B cell (primary cell): ENCODE data around the gene SOX18. TPM values are rescaled to one million over a fixed set of nuclear protein-coding genes. Genes with fewer than 3 reads are reported as not detected.

ENCODE experiments used
- ATAC-seq: fragments of 200-7000 bp; cut with Tn5 transposase; one replicate; pipeline ENCODE4 v1.10.0; 2021; ENCODE audit warnings: low read depth, mild to moderate bottlenecking, moderate number of reproducible peaks, moderate library complexity
- CTCF ChIA-PET: fragments of 350-600 bp; sonication (Branson Sonifier 250); formaldehyde crosslinking; loops from one replicate; lab custom pipeline; 2021; ENCODE audit warnings: antibody characterized with exemption, inconsistent platforms; lab: Charles Lee
- POLR2A ChIA-PET: fragments of 350-600 bp; sonication (Branson Sonifier 250); formaldehyde crosslinking; loops from one replicate; lab custom pipeline; 2021; ENCODE audit warnings: antibody characterized with exemption; lab: Charles Lee
- DNase-seq: peaks from one replicate; pipeline ENCODE4 v3.0.0; 2013
- H2AFZ ChIP-seq: 2 replicates; pipeline ENCODE4 v1.6.1; 2012; ENCODE audit warnings: mild to moderate bottlenecking, low read depth, low read length; ENCODE audit not compliant: insufficient read depth, poor library complexity, severe bottlenecking
- H3K27ac ChIP-seq, 2 donors: 1 replicate in 1 of 2; 2 replicates in 1 of 2; pipeline ENCODE4 v1.5.1; 2012 to 2013; ENCODE audit warnings: low read length in 2 of 2, mild to moderate bottlenecking in 2 of 2, moderate library complexity in 1 of 2
- H3K27me3 ChIP-seq, 4 experiments: fragments of 200-600 bp in 1 of 4; sonication (generic) in 1 of 4; replicated peaks in 1 of 4; 1 replicate in 2 of 4; 2 replicates in 2 of 4; pipeline versions ENCODE4 v1.6.1 to v1.7.0; 2013 to 2016; ENCODE audit warnings: low read length in 3 of 4, mild to moderate bottlenecking in 2 of 4, mixed read lengths in 1 of 4, moderate library complexity in 1 of 4; ENCODE audit not compliant: insufficient read depth in 4 of 4, control insufficient read depth in 3 of 4; ENCODE audit errors: control extremely low read depth in 1 of 4
- H3K36me3 ChIP-seq, 2 experiments: replicated peaks in 1 of 2; 1 replicate in 1 of 2; 2 replicates in 1 of 2; pipeline versions ENCODE4 v1.6.1 to v1.7.1; 2013; ENCODE audit warnings: low read length in 1 of 2; ENCODE audit not compliant: insufficient read depth in 2 of 2, control insufficient read depth in 1 of 2; ENCODE audit errors: control extremely low read depth in 1 of 2, extremely low read depth in 1 of 2
- H3K4me1 ChIP-seq, 2 donors: fragments of 200-600 bp in 1 of 2; sonication (generic) in 1 of 2; 1 replicate in 1 of 2; 2 replicates in 1 of 2; pipeline versions ENCODE4 v1.5.1 to v1.6.1; 2013 to 2017; ENCODE audit warnings: low read length in 2 of 2; ENCODE audit not compliant: control insufficient read depth in 2 of 2, insufficient read depth in 2 of 2
- H3K4me2 ChIP-seq: replicated peaks from 2 replicates; pipeline ENCODE3; 2012; ENCODE audit warnings: mild to moderate bottlenecking, low read depth, low read length; ENCODE audit not compliant: poor library complexity, severe bottlenecking
- H3K4me3 ChIP-seq, 5 experiments: fragments of 200-600 bp in 1 of 5; sonication (generic) in 1 of 5; 1 replicate in 3 of 5; 2 replicates in 2 of 5; pipeline versions ENCODE4 v1.5.1 to v1.7.0; 2011 to 2016; ENCODE audit warnings: low read length in 4 of 5, mild to moderate bottlenecking in 4 of 5, low read depth in 2 of 5, control low read depth in 1 of 5, moderate library complexity in 1 of 5; ENCODE audit not compliant: insufficient read depth in 1 of 5; ENCODE audit errors: control extremely low read depth in 1 of 5, extremely low read depth in 1 of 5
- H3K79me2 ChIP-seq: fragments of 200-600 bp; sonication (generic); one replicate; pipeline ENCODE4 v1.6.0; 2016; ENCODE audit warnings: low read length; ENCODE audit not compliant: control insufficient read depth, insufficient read depth
- H3K9ac ChIP-seq: fragments of 200-600 bp; sonication (generic); 2 replicates; pipeline ENCODE4 v1.6.1; 2017; ENCODE audit warnings: mild to moderate bottlenecking, low read length, moderate library complexity
- H3K9me3 ChIP-seq, 3 donors: one replicate each; pipeline versions ENCODE4 v1.6.1 to v1.7.1; 2013; ENCODE audit warnings: low read length in 2 of 3; ENCODE audit not compliant: control insufficient read depth in 2 of 3, insufficient read depth in 1 of 3; ENCODE audit errors: control extremely low read depth in 1 of 3
- H4K20me1 ChIP-seq: 2 replicates; pipeline ENCODE4 v1.6.0; 2012; ENCODE audit warnings: mild to moderate bottlenecking, low read length; ENCODE audit not compliant: insufficient read depth, control insufficient read depth, poor library complexity, severe bottlenecking
- H3K27ac Mint-ChIP-seq: one replicate; pipeline ENCODE4 v1.8.0; 2021; ENCODE audit warnings: mixed read lengths
- H3K27me3 Mint-ChIP-seq: one replicate; pipeline ENCODE4 v1.8.0; 2021; ENCODE audit warnings: mixed read lengths
- H3K4me1 Mint-ChIP-seq: one replicate; pipeline ENCODE4 v1.8.0; 2021; ENCODE audit warnings: mixed read lengths
- H3K4me3 Mint-ChIP-seq: one replicate; pipeline ENCODE4 v1.8.0; 2021; ENCODE audit warnings: mixed read lengths
- H3K9me3 Mint-ChIP-seq: one replicate; pipeline ENCODE4 v1.8.0; 2022; ENCODE audit warnings: mixed read lengths; ENCODE audit not compliant: insufficient read depth
- EZH2 ChIP-seq: IDR thresholded peaks from 2 replicates; pipeline ENCODE4 v1.6.1; 2012; ENCODE audit warnings: borderline replicate concordance, low read depth, mild to moderate bottlenecking, moderate library complexity, low read length; ENCODE audit not compliant: insufficient read depth, poor library complexity, severe bottlenecking
- WGBS: methylation state at CpG from one replicate; pipeline ENCODE4 v1.1.5; 2013; ENCODE audit warnings: missing lambda C conversion rate; ENCODE audit not compliant: insufficient coverage; 5-methylcytosine and 5-hydroxymethylcytosine counted together
- intact Hi-C: fragments of 100-400 bp; cut with micrococcal nuclease; formaldehyde crosslinking; loops from one replicate; pipeline ENCODE4 v1.10.0; 2022
- polyA plus RNA-seq: library from polyadenylated mRNA; depleted of rRNA; stranded (reverse); fragments of >200 nt; gene quantifications from 2 replicates; pipeline ENCODE4 v1.2.3, GENCODE V29; 2012
- total RNA-seq, 2 donors: library from RNA; stranded (reverse); fragments of 120-200 nt in 1 of 2; gene quantifications; 1 replicate in 1 of 2; 2 replicates in 1 of 2; pipeline versions ENCODE4 v1.2.3 to v1.2.4, GENCODE V29; 2013 to 2022
- TF ChIP-seq, protein P1 (sequence below): fragments of 200-600 bp; IDR thresholded peaks from one replicate; pipeline ENCODE4 v1.8.0; 2022; ENCODE audit warnings: antibody characterized with exemption, mild to moderate bottlenecking

Gene SOX18
- total and polyA plus RNA-seq, 2 donors (not counting 1 experiment from before 2014, with no cell fraction given): not detected

DNA sequence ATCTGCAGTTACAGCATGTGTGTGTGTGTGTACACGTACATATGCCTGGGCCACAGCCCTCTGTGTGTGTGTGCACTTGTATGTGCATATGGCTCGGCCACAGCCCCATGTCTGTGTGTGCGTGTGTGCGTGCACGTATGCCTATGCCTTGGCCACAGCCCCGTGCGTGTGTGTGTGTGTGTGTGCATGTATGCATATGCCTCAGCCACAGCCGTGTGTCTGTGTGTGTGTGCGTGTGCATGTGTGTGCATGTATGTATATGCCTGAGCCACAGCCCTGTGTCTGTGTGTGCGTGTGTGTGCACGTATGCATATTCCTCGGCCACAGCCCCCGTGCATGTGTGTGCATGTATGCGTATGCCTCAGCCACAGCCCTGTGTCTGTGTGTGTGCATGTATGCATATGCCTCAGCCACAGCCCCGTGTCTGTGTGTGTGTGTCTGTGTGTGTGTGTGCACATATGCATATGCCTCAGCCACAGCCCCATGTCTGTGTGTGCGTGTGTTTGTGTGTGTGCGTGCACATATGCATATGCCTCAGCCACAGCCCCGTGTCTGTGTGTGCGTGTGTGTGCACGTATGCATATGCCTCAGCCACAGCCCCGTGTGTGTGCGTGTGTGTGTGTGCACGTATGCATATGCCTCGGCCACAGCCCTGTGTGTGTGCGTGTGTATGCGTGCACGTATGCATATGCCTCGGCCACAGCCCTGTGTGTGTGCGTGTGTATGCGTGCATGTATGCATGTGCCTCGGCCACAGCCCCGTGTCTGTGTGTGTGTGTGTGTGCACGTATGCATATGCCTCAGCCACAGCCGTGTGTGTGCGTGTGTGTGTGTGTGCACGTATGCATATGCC lies 28.1 kb downstream of the SOX18 start:
- Histone ChIP-seq H3K4me1 (no peaks in the 10 kb centered on the region), H3K36me3 (peaks cover 0 to 82% of the 10 kb centered on the region in 2 experiments), H3K9me3 (no peaks in the 10 kb centered on the region), H3K27ac (no peak overlapping the region), H3K4me2 (no peak overlapping the region), H3K79me2 (peaks cover 31% of the 10 kb centered on the region), H4K20me1 (peaks cover 55% of the 10 kb centered on the region), H3K27me3 (no peaks in the 10 kb centered on the region), H3K9ac (no peak overlapping the region), H2AFZ (no peak overlapping the region), H3K4me3 (no peak overlapping the region)
- no peaks in the 10 kb centered on the region for H3K27me3 Mint-ChIP-seq
- no peaks in the 10 kb centered on the region for H3K4me1 Mint-ChIP-seq
- ATAC-seq (no peak), DNase-seq (no peak)
- intact Hi-C loops: no loop called here
- CTCF ChIA-PET: no interaction called here
- H3K4me3 Mint-ChIP-seq: no peak overlapping the region
- no peak for TF ChIP-seq EZH2
- TF ChIP-seq, protein P1, sequence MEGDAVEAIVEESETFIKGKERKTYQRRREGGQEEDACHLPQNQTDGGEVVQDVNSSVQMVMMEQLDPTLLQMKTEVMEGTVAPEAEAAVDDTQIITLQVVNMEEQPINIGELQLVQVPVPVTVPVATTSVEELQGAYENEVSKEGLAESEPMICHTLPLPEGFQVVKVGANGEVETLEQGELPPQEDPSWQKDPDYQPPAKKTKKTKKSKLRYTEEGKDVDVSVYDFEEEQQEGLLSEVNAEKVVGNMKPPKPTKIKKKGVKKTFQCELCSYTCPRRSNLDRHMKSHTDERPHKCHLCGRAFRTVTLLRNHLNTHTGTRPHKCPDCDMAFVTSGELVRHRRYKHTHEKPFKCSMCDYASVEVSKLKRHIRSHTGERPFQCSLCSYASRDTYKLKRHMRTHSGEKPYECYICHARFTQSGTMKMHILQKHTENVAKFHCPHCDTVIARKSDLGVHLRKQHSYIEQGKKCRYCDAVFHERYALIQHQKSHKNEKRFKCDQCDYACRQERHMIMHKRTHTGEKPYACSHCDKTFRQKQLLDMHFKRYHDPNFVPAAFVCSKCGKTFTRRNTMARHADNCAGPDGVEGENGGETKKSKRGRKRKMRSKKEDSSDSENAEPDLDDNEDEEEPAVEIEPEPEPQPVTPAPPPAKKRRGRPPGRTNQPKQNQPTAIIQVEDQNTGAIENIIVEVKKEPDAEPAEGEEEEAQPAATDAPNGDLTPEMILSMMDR: no peak
- WGBS: 97% methylated on average over 35 of the region's 36 CpGs
- POLR2A ChIA-PET: no interaction called here
- no peak overlapping the region for H3K27ac Mint-ChIP-seq
- no peaks in the 10 kb centered on the region for H3K9me3 Mint-ChIP-seq

DNA sequence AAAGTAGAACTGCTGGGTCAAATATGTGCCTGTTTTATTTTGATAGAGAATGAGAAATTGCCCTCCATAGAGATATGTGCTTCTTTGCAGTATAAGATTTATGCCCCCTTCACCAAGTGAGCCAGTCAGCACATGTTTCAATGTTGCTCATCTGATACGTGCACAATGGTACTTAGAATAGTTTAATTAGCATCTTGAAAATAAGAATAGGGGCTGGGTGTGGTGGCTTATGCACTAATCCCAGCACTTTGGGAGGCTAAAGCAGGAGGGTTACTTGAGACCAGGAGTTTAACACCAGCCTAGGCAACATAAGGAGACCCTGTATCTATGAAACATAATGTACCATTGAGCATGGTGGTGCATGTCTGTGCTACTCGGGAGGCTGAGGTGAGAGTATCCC lies 33.8 kb downstream of the SOX18 start:
- CTCF ChIA-PET: no interaction called here
- DNase-seq (no peak), ATAC-seq (no peak)
- TF ChIP-seq, protein P1: no peak
- TF ChIP-seq EZH2: no peak
- H3K27ac ChIP-seq: no peak overlapping the region
- intact Hi-C loops: no loop called here
- no peak overlapping the region for H3K4me3 ChIP-seq
- no peak overlapping the region for H3K9ac ChIP-seq
- H3K9me3 Mint-ChIP-seq: no peaks in the 10 kb centered on the region
- no peaks in the 10 kb centered on the region for H3K27me3 Mint-ChIP-seq
- H3K79me2 ChIP-seq: no peaks in the 10 kb centered on the region
- H3K9me3 ChIP-seq: peaks cover 0 to 8% (median 0%) of the 10 kb centered on the region in 3 donors
- H2AFZ ChIP-seq: no peak overlapping the region
- H3K4me1 ChIP-seq: peaks cover 0 to 8% of the 10 kb centered on the region in 2 donors
- H3K27ac Mint-ChIP-seq: no peak overlapping the region
- H3K27me3 ChIP-seq: no peaks in the 10 kb centered on the region
- no peak overlapping the region for H3K4me2 ChIP-seq
- WGBS: 100% methylated on average over 1 of the region's 2 CpGs
- H3K4me1 Mint-ChIP-seq: peaks cover 2% of the 10 kb centered on the region
- H4K20me1 ChIP-seq: peaks cover 9% of the 10 kb centered on the region
- POLR2A ChIA-PET: no interaction called here
- H3K4me3 Mint-ChIP-seq: no peak overlapping the region
- peaks cover 4 to 74% of the 10 kb centered on the region in 2 experiments for H3K36me3 ChIP-seq
